ENCODE results near the gene DEDD2.
A peak's percentile ranks its signal among the peaks of the same experiment; 100 is the strongest.
"Not testable (repeated sequence)": the region's sequence is repeated elsewhere in the genome, so short reads cannot be mapped to it uniquely, and the experiment has no call there.

DEDD2 gene, protein sequence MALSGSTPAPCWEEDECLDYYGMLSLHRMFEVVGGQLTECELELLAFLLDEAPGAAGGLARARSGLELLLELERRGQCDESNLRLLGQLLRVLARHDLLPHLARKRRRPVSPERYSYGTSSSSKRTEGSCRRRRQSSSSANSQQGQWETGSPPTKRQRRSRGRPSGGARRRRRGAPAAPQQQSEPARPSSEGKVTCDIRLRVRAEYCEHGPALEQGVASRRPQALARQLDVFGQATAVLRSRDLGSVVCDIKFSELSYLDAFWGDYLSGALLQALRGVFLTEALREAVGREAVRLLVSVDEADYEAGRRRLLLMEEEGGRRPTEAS

GRCh38 chr19:42217520-42218437 is at the start of gene DEDD2:
DEDD2 (minus strand) TSS chr19:42217677; CDS start chr19:42217007, 670 bp downstream.
- DNase-seq (ENCODE audit: low read depth) = peak; percentile 89

DNA sequence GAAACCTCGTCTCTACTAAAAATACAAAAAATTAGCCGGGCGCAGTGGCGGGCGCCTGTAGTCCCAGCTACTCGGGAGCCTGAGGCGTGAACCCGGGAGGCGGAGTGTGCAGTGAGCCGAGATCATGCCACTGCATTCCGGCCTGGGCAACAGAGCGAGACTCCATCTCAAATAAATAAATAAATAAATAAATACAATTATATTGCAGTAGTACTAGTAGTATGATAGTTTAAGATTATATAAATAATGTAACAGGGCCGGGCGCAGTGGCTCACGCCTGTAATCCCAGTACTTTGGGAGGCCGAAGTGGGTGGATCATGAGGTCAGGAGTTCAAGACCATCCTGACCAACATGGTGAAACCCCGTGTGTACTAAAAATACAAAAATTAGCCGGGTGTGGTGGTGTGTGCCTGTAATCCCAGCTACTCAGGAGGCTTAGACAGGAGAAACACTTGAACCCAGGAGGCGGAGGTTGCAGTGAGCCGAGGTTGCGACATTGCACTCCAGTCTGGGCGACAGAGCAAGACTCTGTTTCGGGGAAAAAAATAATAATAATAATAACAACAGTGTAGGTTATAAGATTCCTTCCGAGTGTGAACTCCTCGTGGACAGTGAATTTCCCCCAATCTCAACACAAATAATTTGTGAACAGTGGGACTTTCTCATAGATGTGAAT is 49.6 kb upstream of the DEDD2 start:
- not testable (repeated sequence) for DNase-seq (ENCODE audit: low read depth)

- DNase-seq (ENCODE audit: low read depth) = not testable (repeated sequence)
Observed at GRCh38 chr19:42266105-42266504, 48.6 kb upstream of the DEDD2 start.

DNA sequence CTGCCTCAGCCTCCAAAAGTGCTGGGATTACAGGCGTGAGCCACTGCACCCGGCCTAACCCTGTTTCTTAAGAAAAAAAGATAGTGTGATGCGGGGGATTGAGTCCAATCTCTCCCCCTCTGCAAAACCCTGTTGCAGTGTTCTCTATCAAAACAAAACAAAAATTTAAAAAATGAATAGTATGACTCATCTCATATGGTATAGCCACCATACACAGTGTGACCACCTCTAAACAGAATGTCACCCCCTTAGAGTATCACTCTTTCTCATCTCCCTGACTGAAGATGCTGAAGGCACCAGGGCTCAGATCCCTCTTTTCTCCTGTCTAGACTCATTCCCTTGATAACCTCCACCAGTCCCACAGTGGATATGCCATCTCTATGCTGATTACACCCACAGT is 44.3 kb upstream of the DEDD2 start:
- no peak for DNase-seq (ENCODE audit: low read depth)

DNA sequence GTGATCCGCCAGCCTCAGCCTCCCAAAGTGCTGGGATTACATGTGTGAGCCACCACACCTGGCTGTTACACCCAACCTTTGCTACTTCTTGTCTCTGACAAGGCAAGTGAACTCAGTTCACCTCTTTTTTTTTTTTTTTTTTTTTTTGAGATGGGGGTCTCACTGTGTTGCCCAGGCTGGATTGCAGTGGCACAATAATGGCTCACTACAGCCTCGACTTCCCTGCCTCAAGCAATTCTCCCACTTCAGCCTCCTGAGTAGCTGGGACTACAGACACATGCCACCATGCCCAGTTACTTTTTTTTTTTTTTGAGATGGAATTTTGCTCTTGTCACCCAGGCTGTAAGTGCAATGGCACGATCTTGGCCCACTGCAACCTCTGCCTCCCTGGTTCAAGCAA is 40.4 kb upstream of the DEDD2 start:
- DNase-seq (ENCODE audit: low read depth) = not testable (repeated sequence)

- peak; percentile 52 for DNase-seq (ENCODE audit: low read depth)
Observed at GRCh38 chr19:42255766-42256745, 38.6 kb upstream of the DEDD2 start.

- peak; percentile 79 for DNase-seq (ENCODE audit: low read depth)
Observed at GRCh38 chr19:42254850-42255765, 37.6 kb upstream of the DEDD2 start, which contains the start of gene ERF. ERF (minus strand) TSS chr19:42255128; CDS start chr19:42254999, 129 bp downstream.

- peak; percentile 51 for DNase-seq (ENCODE audit: low read depth)
Observed at GRCh38 chr19:42254089-42254849, 36.8 kb upstream of the DEDD2 start.

GRCh38 chr19:42253245-42254088 is 36.0 kb upstream of the DEDD2 start:
- peak; percentile 44 for DNase-seq (ENCODE audit: low read depth)

DNA sequence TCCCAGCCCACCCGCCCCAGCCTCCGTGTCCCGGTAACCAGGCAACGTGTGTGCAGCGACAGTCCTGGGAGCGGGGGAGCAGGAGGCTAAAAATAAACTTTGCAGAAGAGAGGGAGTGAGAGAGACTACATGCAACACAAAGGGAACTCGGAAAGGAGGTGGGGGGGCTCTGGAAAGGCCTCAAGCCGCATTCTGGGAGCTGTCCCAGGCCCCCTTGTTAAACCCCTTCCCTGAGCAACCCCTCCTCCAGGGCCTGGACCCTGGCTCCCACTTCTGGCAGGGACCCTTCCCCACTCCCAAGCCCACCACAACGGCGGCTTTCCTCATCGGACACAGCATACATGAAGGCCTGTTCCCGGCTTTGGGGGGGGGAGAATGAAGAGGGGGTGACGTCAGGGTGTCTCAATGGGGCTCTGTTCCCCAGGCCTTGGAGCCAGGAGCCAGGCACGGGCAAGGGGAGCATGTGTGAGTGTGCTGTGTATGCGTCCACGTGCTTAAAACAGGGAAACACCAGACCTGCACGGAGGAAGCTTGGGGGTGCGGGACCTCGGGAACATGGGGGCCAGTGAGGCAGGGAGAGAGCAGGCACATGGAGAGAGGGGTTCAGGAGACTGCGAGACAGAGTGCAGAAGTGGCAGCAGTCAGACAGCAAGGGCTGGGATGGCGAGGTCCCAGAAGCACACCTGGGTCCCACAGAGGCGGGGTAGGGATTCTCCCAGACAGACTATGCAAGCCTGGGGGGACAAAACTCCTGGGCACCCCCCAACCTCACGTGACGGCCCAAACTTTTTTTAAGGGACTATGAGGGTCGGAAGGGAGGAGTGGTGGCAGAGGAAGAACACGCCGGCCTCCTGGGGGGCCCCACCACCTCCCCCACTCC is 35.1 kb upstream of the DEDD2 start:
- peak; percentile 65 for DNase-seq (ENCODE audit: low read depth)

- no peak for DNase-seq (ENCODE audit: low read depth)
Observed at GRCh38 chr19:42251572-42252358, 34.3 kb upstream of the DEDD2 start.

DNA sequence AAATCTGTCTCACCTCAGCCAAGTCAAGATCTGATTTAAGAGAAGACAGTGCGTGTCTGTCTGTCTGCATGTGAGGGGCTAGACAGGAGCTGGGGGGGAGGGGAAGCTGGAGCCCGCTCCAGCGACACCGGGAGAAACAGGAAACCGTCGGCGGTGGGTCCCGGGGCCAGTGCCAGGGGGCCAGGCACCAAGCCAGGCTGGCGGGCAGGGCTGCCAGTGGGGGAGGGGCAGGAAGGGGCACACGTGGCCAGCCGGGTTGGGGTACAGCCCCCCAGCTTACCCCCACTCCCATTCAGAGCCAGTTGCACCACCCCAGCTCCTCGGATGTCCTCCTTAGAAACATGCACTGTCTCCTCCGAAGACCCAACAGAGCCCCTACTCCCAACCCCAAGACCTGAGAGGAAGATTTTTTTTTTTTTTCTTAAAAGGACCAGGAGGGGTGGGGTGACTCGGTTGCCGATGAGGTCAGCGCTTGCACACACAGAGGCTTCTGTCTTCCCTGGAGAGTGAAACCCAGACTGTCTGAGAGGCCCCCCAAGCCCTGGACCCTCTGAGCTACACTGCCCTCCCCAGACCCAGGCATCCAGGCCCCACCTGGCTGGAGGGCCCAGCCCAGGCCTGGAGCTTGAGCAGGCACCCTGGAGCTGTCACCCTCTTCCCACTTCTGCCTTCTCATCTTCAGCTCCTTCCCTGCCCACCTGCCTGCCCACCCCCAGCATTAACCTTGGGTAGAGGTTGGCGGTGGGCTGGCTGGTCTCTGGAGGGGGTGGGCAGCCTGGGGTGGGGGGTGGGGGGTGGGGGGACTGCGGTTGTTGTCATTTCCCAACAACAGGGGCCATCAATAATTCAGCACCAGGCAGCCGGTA is 33.4 kb upstream of the DEDD2 start:
- peak; percentile 43 for DNase-seq (ENCODE audit: low read depth)

DNA sequence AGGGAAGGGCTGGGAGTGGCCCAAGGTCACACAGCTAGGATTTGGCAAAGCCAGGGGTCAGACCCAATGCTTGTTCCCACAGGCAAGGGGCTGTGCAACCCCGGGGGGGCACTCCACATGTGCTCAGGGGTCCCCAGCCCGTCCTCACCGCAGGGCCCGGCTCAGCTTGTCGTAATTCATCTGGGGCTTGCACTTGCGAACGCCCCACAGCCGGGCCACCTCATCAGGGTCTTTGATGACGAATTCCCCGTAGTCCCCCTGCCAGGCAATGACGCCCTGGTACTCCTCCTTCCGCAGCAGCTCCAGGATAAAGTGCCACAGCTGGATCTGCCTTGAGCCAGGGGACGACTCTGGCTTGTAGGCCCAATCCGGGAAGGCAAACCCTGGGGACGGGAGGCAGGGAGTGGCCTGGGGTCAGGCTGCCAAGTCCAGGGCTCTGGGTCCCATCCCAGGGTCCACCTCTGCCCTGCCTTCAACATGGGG is 32.7 kb upstream of the DEDD2 start:
- DNase-seq (ENCODE audit: low read depth) = no peak

DNA sequence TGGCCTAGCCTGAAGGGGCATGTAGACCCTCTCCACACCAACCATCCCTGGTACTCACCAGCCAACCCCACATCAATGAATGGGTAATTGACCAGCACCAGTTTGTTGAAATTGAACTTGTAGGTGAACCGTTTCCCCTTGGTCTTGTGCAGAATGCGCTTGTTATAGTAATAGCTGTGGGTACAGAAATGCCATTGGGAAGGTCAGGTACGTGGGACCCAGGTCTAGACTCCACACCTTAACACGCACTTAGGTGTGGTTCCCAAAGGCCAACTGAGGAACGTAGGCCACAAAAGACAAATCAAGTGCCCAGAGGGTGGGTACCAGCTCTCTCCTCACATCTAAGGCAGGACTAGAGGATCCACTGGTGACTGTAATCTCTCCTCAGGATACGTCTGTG is 32.3 kb upstream of the DEDD2 start:
- DNase-seq (ENCODE audit: low read depth) = no peak

DNA sequence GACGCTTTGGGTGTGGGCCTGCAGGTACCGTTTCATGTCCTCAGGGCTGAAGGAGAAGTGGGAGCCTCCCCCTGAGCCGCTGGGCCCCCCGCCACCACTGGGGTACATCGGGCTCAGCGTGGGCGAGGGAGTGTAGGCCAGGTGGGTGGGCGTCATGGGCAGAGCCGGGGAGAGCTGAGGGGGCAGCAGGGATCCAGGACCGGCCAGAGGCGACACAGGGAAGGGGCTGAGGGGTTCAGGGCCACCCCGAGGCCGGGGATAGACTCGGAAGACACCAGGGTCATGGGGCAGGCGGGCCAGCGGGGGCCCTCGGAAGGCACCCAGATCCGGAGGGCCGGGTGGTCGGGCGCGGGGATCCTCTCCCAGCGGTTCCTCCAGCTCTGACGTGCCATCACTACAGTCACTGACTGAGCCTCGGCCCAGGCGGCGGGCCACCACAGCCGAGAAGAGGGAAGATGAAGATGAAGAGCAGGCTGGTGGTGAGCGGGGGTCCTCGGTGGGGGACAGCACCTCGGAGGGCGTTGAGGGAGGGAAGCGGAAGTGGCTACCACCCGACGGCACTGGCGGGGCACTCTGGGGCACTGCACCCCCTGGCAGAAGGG is 31.8 kb upstream of the DEDD2 start:
- DNase-seq (ENCODE audit: low read depth) = no peak
